Globus pallidus (tissue), 1 donor: ENCODE data around the gene MINK1.

Source experiments
- DNase-seq: peaks from one replicate; pipeline ENCODE4 v3.0.0-alpha.2; 2015; ENCODE audit warnings: low spot score

Gene MINK1

GRCh38 chr17:4833178-4833940 lies at the start of gene MINK1:
MINK1 (plus strand) TSS chr17:4833340; CDS start chr17:4833584, 244 bp downstream.
- DNase-seq: peak; percentile 88

DNA sequence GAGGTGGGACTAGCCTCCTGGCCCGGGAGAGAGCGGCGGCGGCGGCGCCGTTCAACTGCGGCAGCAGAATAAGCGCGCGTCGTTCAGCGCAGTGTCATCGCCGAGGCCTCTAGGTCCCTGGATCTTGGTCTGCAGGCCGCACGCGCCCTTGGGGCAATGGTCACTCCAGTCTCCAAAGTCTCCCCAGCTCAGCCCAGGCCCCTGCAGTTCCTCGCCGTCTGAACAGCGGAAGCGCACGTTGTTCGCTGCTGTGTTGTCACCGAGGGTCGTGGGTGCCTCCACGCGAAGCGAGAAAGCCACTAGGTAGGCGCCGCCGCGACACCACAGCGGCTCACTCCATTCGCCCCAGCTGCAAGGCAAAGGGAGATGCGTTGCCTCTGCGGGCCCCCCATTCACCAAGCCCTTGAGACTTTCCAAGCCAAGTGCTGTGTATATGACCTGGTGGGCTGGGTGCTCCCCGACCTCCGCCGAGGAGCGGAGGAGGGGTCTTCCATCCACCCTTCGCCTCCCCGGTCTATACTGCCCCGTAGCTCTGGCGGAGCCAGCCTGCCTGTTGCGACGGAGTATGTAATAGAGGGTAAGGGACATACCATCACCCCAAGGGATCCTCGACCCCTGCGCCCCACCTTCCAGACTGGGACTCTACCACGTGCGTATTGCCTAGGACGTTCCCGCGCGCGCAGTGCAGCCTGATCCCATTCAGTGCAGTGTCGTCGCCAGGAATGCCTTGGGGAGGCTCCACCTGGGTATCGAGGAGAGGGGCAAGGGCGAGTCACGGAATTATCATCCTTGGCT lies 47.6 kb upstream of the MINK1 start:
- no peak for DNase-seq

GRCh38 chr17:4786106-4786511 lies 47.0 kb upstream of the MINK1 start, which contains the start of gene VMO1:
VMO1 (minus strand) TSS chr17:4786364; CDS start chr17:4786352, 12 bp downstream.
- peak; percentile 19 for DNase-seq

GRCh38 chr17:4786516-4786915 lies 46.6 kb upstream of the MINK1 start:
- DNase-seq: peak; percentile 26

DNA sequence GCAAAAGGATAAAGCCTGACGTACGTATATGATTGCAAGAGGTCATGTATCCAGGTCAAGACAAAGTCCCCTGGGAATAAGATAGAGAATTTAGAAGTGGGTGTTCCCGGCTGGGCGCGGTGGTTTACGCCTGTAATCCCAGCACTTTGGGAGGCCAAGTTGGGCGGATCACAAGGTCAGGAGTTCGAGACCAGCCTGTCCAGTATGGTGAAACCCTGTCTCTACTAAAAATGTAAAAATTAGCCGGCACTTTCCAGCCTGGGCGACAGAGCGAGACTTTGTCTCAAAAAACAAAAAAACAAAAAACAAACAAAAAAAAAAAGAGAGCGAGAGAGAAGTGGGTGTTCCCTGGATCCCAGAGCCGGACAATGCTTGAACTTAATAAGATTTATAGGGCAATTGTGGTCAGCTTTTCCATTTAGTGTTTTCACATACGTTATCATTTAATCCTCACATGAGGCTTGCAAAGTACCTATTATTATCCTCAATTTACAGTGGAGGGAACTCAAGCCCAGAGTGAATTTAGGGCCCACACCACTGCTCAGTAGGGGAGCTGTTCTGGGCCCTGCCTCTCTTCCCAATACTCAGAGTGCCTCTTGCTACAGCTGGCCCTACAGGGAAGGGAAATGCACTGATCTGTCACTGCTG lies 44.9 kb upstream of the MINK1 start:
- no peak for DNase-seq

DNA sequence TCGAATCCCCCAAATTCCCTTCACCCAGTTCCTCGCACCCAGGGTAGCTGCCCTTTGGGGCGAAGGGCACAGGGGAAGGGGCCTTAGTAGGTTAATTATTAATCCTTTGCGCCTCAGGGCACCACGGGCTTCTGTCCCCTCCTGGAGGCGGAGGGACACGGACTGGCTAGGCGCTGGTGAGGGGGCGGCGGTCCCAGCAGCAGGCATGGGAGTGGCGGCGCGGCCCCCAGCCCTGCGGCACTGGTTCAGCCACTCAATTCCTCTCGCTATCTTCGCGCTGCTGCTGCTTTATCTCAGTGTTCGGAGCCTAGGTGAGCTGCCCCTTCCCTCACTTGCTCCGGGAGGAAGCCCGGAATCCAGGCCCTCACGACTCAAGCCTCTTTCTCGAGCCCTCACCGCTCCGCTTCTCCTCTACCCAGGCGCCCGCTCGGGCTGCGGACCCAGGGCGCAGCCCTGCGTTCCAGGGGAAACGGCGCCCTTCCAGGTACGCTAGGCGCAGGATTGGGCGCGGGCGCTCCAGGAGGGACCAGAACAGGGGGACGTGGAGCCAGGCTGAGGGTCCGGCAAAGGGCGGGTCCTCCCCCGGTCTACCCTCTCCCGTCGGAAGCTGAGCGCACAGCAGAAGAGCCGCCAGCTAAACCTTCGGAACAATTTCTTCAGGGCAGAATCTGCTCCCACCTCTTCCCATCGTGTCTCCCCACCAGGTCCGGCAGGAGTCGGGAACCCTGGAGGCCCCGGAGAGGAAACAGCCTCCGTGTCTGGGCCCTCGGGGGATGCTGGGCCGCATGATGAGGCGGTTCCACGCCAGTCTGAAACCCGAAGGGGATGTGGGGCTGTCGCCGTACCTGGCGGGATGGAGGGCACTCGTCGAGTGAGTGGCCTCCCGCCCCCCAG lies 44.1 kb upstream of the MINK1 start, which contains the start of gene GLTPD2:
GLTPD2 (plus strand) TSS at position 158 of the 894 bp plus-strand sequence; CDS start at position 206, 48 bp downstream.
- no peak for DNase-seq

GRCh38 chr17:4789701-4789950 lies 43.5 kb upstream of the MINK1 start:
- no peak for DNase-seq

DNA sequence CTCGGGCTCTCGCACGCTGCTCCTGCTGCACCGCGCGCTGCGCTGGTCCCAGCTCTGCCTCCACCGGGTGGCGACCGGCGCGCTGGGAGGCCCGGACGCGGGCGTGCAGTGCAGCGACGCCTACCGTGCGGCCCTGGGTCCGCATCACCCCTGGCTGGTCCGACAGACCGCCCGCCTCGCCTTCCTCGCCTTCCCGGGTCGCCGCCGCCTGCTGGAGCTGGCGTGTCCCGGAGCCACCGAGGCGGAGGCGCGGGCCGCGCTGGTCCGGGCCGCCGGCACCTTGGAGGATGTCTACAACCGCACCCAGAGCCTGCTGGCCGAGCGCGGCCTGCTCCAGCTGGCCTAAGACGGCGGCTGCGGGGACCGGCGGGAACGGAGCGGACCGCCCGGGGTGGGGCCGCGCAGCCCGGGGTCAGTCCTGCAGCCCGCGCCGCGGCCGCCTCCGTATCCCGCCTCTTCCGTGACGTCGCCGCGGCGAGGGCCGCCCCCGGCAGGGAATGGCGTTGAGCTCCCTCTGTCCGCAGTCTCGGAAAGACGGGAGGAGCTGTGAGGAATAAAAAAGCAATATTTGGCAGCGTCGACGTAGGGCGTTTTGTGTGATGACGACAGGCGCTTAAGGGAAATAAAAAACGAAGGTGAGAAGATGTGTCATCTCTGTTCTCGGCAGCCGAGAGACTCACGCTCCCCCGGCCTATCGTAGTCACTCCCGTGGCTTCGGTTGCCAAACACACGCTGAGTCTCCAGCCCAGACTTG lies 43.0 kb upstream of the MINK1 start:
- peak; percentile 85 for DNase-seq

- DNase-seq: no peak
These were observed 42.4 kb upstream of the MINK1 start for GRCh38 chr17:4790705-4791088.

DNA sequence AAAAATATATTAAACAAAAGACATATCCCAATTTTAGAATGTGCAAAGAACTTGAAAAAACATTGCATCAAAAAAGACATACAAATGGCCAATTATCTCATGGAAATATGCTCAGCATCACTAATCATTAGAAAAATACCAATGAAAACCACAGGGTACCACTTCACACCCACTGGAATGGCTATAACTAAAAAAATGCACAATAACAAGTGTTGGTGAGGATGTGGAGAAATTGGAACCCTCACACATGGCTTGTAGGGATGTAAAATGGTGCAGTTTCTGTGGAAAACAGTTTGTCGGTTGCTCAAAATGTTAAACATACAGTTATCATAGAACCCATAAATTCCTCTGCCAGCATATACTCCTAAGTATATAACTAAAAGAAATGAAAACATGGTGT lies 38.0 kb upstream of the MINK1 start:
- DNase-seq: no peak

GRCh38 chr17:4796552-4796920 lies 36.6 kb upstream of the MINK1 start:
- no peak for DNase-seq

DNA sequence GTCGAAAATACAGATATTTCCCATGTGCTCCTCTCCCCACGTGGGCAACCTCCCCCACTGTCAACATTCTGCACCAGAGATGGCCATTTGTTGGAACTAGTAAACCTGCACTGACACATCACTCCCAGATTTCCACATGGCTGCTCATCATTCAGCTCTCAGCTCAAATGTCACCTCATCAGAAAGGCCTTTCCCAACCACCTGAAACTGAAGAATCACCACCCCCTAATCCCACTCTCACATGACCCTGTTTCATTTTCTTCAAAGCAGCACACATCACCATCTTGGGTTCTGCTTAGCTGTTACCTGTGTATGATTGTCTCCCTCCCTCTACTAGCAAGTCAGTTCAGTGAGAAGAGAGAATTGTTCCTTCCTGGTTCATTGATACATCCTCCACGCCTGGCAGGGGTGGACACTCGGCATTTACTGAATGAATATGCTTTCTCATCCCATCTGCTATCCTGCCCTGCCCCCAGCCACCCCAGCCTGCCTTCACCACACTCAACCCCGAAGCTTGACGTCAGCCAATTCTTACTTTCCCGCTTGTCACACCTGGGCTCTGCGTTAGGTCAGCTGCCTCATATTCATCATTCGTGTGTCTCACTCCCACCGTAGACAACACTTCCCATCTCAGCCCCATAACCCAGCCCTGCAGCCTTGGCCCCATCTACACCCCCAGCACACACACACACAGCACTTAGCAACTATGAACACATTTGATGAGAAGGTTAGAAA lies 32.5 kb upstream of the MINK1 start:
- no peak for DNase-seq

- DNase-seq: no peak
These were observed 30.9 kb upstream of the MINK1 start, which contains the start of gene C17orf114 for GRCh38 chr17:4802228-4802627. C17orf114 (minus strand) TSS chr17:4802328.

- peak; percentile 17 for DNase-seq
These were observed 26.7 kb upstream of the MINK1 start for GRCh38 chr17:4806456-4806776.

DNA sequence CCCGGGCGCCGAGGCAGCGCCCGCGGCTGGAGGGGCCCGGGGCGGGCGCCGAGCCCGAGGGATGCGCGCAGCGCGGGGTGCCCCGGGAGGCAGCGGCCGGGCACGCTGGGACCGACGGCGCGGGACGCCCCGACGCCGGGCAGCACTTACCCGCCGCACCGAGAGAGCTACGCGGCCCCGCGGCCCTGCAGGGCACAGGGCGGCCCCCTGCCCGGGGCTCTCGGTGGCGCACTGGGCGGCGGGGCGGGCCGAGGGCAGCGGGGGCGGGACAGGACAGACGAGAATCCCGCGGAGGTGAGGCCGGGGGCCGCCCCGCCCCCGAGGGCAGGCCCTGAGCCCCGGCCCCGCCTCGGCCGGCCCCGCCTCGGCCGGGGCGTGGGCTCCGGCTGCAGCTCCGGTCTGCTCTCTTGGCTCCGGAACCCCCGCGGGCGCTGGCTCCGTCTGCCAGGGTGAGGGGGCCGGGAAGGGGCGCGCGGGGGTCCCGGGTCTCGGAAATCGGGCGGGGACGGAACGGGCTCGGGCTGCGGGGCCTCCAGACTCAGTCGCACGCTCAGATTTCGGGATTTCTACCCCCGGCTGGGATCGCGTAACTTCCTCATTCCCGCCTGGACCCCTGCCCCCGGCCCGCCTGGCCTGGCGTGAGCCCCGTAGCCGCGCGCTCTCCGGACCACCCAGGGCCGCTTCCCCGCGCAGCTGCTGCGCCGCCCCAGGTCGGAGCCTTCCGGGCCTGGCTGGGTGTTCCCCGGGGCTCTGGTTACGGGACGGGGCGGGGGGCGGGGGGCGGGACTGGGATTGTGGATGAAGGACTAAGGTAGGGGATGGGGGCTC lies 26.1 kb upstream of the MINK1 start, which contains the start of gene PLD2:
PLD2 (plus strand) TSS at position 376 of the 828 bp plus-strand sequence. CDS start 621 bp downstream, outside the sequence.
- peak; percentile 84 for DNase-seq

GRCh38 chr17:4807605-4808377 lies 25.3 kb upstream of the MINK1 start:
- no peak for DNase-seq

- DNase-seq: peak; percentile 64
These were observed 24.8 kb upstream of the MINK1 start for GRCh38 chr17:4808378-4808767.

- no peak for DNase-seq
These were observed 22.3 kb upstream of the MINK1 start for GRCh38 chr17:4810696-4811290.
